DND-41 (cell line): ENCODE measurements around the gene TRIP12.

Experiments used
- EZH2 ChIP-seq: IDR thresholded peaks from 3 replicates; pipeline ENCODE4 v1.6.1; 2012; ENCODE audit warnings: borderline replicate concordance, low read depth, mild to moderate bottlenecking, moderate library complexity, low read length, inconsistent platforms; ENCODE audit not compliant: severe bottlenecking
- TF ChIP-seq, protein P1 (sequence below): IDR thresholded peaks from 2 replicates; pipeline ENCODE4 v1.5.1; 2012; ENCODE audit warnings: borderline replicate concordance, low read length, moderate library complexity, mild to moderate bottlenecking; ENCODE audit not compliant: poor library complexity, severe bottlenecking; ENCODE audit errors: extremely low read depth

DNA sequence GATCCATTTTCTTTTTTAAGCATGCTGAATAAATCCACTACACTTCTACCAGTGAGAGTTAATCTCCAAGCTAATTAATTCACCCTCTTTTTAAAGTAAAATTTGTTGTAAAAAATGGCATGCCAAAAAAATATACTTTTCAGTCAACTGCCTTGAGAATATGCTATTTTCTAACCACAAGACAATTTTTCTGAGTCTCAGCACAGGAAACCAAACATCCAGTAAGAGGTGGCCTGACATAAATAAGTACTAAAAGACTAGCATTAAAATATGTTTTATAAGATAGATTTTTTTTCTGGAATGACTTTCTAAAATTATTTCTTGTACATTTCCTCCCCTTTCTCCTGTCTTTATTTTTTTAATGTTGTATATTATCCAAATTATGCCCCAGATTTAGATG, 3.4 kb upstream of the TRIP12 start:
- TF ChIP-seq, protein P1, sequence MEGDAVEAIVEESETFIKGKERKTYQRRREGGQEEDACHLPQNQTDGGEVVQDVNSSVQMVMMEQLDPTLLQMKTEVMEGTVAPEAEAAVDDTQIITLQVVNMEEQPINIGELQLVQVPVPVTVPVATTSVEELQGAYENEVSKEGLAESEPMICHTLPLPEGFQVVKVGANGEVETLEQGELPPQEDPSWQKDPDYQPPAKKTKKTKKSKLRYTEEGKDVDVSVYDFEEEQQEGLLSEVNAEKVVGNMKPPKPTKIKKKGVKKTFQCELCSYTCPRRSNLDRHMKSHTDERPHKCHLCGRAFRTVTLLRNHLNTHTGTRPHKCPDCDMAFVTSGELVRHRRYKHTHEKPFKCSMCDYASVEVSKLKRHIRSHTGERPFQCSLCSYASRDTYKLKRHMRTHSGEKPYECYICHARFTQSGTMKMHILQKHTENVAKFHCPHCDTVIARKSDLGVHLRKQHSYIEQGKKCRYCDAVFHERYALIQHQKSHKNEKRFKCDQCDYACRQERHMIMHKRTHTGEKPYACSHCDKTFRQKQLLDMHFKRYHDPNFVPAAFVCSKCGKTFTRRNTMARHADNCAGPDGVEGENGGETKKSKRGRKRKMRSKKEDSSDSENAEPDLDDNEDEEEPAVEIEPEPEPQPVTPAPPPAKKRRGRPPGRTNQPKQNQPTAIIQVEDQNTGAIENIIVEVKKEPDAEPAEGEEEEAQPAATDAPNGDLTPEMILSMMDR: no peak
- TF ChIP-seq EZH2: no peak
